CD14-positive monocyte (primary cell): ENCODE data around the gene UBE2E2. TPM values are rescaled to one million over a fixed set of nuclear protein-coding genes. Genes with fewer than 3 reads are reported as not detected.
A peak's percentile ranks its signal among the peaks of the same experiment; 100 is the strongest.

Experiments used
- DNase-seq, 3 donors: peaks; one replicate each; pipeline ENCODE4 v3.0.0-alpha.2; 2011 to 2022
- H2AFZ ChIP-seq: 2 replicates; pipeline ENCODE4 v1.6.0; 2012; ENCODE audit warnings: mild to moderate bottlenecking, low read depth, low read length, inconsistent platforms; ENCODE audit not compliant: insufficient read depth, poor library complexity, severe bottlenecking
- H3K27ac ChIP-seq, 2 donors: 1 replicate in 1 of 2; 2 replicates in 1 of 2; pipeline ENCODE4 v1.5.1; 2012 to 2013; ENCODE audit warnings: low read length in 2 of 2, control low read depth in 1 of 2, inconsistent platforms in 1 of 2, low read depth in 1 of 2, mild to moderate bottlenecking in 1 of 2
- H3K27me3 ChIP-seq, 2 donors: one replicate each; pipeline versions ENCODE4 v1.6.0 to v1.6.1; 2011 to 2013; ENCODE audit warnings: low read length in 2 of 2; ENCODE audit not compliant: control insufficient read depth in 2 of 2, insufficient read depth in 2 of 2
- H3K36me3 ChIP-seq, 2 donors: replicated peaks in 1 of 2; 1 replicate in 1 of 2; 2 replicates in 1 of 2; pipeline versions ENCODE4 v1.5.1 to v1.6.1; 2012 to 2013; ENCODE audit warnings: low read length in 2 of 2, control low read depth in 1 of 2, inconsistent platforms in 1 of 2, mild to moderate bottlenecking in 1 of 2; ENCODE audit not compliant: insufficient read depth in 2 of 2, control insufficient read depth in 1 of 2
- H3K4me1 ChIP-seq, 2 donors: 1 replicate in 1 of 2; 2 replicates in 1 of 2; pipeline versions ENCODE4 v1.5.1 to v1.6.1; 2012 to 2013; ENCODE audit warnings: low read length in 2 of 2, control low read depth in 1 of 2, inconsistent platforms in 1 of 2, mild to moderate bottlenecking in 1 of 2, moderate library complexity in 1 of 2; ENCODE audit not compliant: insufficient read depth in 2 of 2, control insufficient read depth in 1 of 2
- H3K4me2 ChIP-seq: replicated peaks from 2 replicates; pipeline ENCODE3; 2012; ENCODE audit warnings: low read length, moderate library complexity, mild to moderate bottlenecking; ENCODE audit not compliant: poor library complexity, severe bottlenecking; ENCODE audit errors: extremely low read depth
- H3K4me3 ChIP-seq, 3 experiments: fragments of 200-600 bp in 1 of 3; sonication (generic) in 1 of 3; replicated peaks in 1 of 3; 1 replicate in 2 of 3; 2 replicates in 1 of 3; pipeline ENCODE4 v1.5.1; 2011 to 2013; ENCODE audit warnings: low read length in 3 of 3, mild to moderate bottlenecking in 3 of 3, control low read depth in 2 of 3, low read depth in 2 of 3, inconsistent platforms in 1 of 3, moderate library complexity in 1 of 3
- H3K79me2 ChIP-seq: 2 replicates; pipeline ENCODE4 v1.6.0; 2012; ENCODE audit warnings: mild to moderate bottlenecking, control low read depth, inconsistent platforms, low read length, moderate library complexity; ENCODE audit not compliant: insufficient read depth
- H3K9ac ChIP-seq: 2 replicates; pipeline ENCODE4 v1.6.0; 2017; ENCODE audit warnings: low read length, mild to moderate bottlenecking; ENCODE audit not compliant: insufficient read depth, poor library complexity, severe bottlenecking
- H3K9me3 ChIP-seq, 2 donors: replicated peaks in 1 of 2; 1 replicate in 1 of 2; 2 replicates in 1 of 2; pipeline versions ENCODE4 v1.5.1 to v1.6.1; 2012 to 2013; ENCODE audit warnings: low read length in 2 of 2, control low read depth in 1 of 2; ENCODE audit not compliant: control insufficient read depth in 1 of 2, insufficient read depth in 1 of 2
- H4K20me1 ChIP-seq: 2 replicates; pipeline ENCODE4 v1.6.0; 2012; ENCODE audit warnings: mild to moderate bottlenecking, low read length, control low read depth, moderate library complexity; ENCODE audit not compliant: insufficient read depth
- H3K27ac Mint-ChIP-seq, 7 donors: one replicate each; pipeline ENCODE4 v1.8.0; 2020; ENCODE audit warnings: mild to moderate bottlenecking in 7 of 7, mixed read lengths in 7 of 7, moderate library complexity in 6 of 7, inconsistent platforms in 2 of 7
- H3K27me3 Mint-ChIP-seq, 3 donors: one replicate each; pipeline ENCODE4 v1.8.0; 2021 to 2022; ENCODE audit warnings: low read depth in 3 of 3, mild to moderate bottlenecking in 3 of 3, mixed read lengths in 3 of 3, moderate library complexity in 3 of 3, inconsistent platforms in 1 of 3
- H3K36me3 Mint-ChIP-seq, 2 donors: one replicate each; pipeline ENCODE4 v1.8.0; 2020; ENCODE audit warnings: mixed read lengths in 2 of 2, inconsistent platforms in 1 of 2, mild to moderate bottlenecking in 1 of 2
- H3K4me1 Mint-ChIP-seq: one replicate; pipeline ENCODE4 v1.8.0; 2020; ENCODE audit warnings: mild to moderate bottlenecking, mixed read lengths
- H3K4me3 Mint-ChIP-seq, 2 donors: one replicate each; pipeline ENCODE4 v1.8.0; 2020; ENCODE audit warnings: mild to moderate bottlenecking in 2 of 2, mixed read lengths in 2 of 2, moderate library complexity in 1 of 2
- H3K9me3 Mint-ChIP-seq, 7 donors: one replicate each; pipeline ENCODE4 v1.8.0; 2020 to 2022; ENCODE audit warnings: mixed read lengths in 7 of 7, mild to moderate bottlenecking in 6 of 7, moderate library complexity in 6 of 7, inconsistent platforms in 2 of 7
- WGBS: methylation state at CpG from one replicate; pipeline ENCODE4 v1.1.5; 2013; ENCODE audit warnings: missing lambda C conversion rate; ENCODE audit not compliant: insufficient coverage; 5-methylcytosine and 5-hydroxymethylcytosine counted together
- intact Hi-C, 2 donors: fragments of 100-400 bp; cut with micrococcal nuclease; formaldehyde crosslinking; loops; one replicate each; pipeline versions ENCODE4 v1.15.0 to v1.15.1; 2023
- polyA plus RNA-seq, 3 donors: library from polyadenylated mRNA; depleted of rRNA in 1 of 3; unstranded in 2 of 3; stranded (reverse) in 1 of 3; fragments of 300-500 nt in 2 of 3; fragments of >200 nt in 1 of 3; fragmentation: Illumina TruSeq in 2 of 3; gene quantifications; 1 replicate in 2 of 3; 2 replicates in 1 of 3; pipeline ENCODE4 v1.2.3, GENCODE V29; 2012 to 2021
- TF ChIP-seq, protein P1 (sequence below): fragments of 200-600 bp; IDR thresholded peaks from one replicate; pipeline ENCODE4 v1.8.0; 2022; ENCODE audit warnings: antibody characterized with exemption, mild to moderate bottlenecking

The UBE2E2 gene
- polyA plus RNA-seq, 3 donors: 25.8 to 78.0 (median 66.3) TPM

DNA sequence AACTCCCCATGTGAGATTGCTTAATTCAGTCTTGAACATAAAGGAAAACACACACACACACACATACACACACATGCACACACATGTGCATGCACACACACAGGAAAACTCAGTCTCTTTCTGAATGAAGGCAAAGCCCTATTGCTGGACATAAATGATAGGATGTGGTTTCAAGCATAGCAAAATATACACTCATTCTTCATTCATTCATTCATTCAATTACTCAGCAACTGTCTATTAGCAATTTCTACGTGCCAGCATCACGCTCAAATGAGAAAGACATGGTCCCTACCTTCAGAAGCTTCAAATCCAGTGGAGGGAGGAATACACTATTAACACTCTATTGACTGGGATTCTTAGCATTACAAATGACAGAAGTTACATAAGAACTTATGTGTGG lies 41.8 kb upstream of the UBE2E2 start:
- WGBS: 100% methylated on average over 1 of the region's 2 CpGs
- H3K4me2 ChIP-seq: no peak overlapping the region
- H3K27me3 ChIP-seq: no peaks in the 10 kb centered on the region
- no peak overlapping the region for H3K4me3 Mint-ChIP-seq
- H3K9ac ChIP-seq: no peak overlapping the region
- H3K36me3 Mint-ChIP-seq: no peaks in the 10 kb centered on the region
- TF ChIP-seq, protein P1, sequence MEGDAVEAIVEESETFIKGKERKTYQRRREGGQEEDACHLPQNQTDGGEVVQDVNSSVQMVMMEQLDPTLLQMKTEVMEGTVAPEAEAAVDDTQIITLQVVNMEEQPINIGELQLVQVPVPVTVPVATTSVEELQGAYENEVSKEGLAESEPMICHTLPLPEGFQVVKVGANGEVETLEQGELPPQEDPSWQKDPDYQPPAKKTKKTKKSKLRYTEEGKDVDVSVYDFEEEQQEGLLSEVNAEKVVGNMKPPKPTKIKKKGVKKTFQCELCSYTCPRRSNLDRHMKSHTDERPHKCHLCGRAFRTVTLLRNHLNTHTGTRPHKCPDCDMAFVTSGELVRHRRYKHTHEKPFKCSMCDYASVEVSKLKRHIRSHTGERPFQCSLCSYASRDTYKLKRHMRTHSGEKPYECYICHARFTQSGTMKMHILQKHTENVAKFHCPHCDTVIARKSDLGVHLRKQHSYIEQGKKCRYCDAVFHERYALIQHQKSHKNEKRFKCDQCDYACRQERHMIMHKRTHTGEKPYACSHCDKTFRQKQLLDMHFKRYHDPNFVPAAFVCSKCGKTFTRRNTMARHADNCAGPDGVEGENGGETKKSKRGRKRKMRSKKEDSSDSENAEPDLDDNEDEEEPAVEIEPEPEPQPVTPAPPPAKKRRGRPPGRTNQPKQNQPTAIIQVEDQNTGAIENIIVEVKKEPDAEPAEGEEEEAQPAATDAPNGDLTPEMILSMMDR: no peak
- no peak for DNase-seq
- H2AFZ ChIP-seq: no peak overlapping the region
- intact Hi-C loops: no loop called here
- H4K20me1 ChIP-seq: no peaks in the 10 kb centered on the region
- no peaks in the 10 kb centered on the region for H3K27me3 Mint-ChIP-seq
- H3K27ac Mint-ChIP-seq: no peak overlapping the region
- no peaks in the 10 kb centered on the region for H3K36me3 ChIP-seq
- H3K9me3 ChIP-seq: no peaks in the 10 kb centered on the region
- peaks cover 2% of the 10 kb centered on the region for H3K4me1 Mint-ChIP-seq
- H3K4me3 ChIP-seq: no peak overlapping the region
- no peak overlapping the region for H3K27ac ChIP-seq
- no peaks in the 10 kb centered on the region for H3K9me3 Mint-ChIP-seq
- no peaks in the 10 kb centered on the region for H3K79me2 ChIP-seq
- no peaks in the 10 kb centered on the region for H3K4me1 ChIP-seq

DNA sequence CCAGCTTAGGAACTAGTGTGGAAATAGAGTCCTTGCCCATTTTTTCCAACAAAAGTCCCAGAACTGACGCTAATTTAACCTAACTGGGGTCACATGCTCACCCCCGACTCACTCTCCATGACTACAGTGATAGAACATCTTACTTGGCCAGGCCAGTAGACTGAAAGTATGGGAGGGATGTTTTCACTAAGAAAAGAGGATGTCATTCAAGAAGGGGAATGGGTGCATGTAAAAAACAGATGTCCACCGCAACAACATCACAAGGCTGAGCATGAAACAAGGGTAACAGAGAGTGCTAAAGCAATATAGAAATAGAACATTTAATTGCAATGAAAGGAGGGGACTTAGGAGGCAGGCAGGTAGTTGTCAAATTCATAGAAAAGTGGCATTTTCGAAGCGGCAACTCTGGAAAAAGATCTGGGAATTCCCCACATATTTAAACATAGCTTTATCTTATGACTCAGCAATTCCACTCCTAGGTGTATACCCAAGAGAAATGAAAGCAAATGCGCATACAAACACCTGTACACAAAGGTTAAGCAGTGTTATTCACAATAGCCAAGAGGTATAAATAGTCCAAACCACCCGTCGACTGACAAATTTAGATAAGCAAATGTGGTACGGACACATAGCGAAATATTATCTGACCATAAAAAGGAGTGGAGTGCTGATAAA lies 41.1 kb upstream of the UBE2E2 start:
- Histone ChIP-seq H4K20me1 (no peaks in the 10 kb centered on the region), H3K4me2 (no peak overlapping the region), H3K79me2 (no peaks in the 10 kb centered on the region), H3K4me1 (no peaks in the 10 kb centered on the region), H2AFZ (no peak overlapping the region), H3K9me3 (no peaks in the 10 kb centered on the region), H3K4me3 (no peak overlapping the region), H3K27me3 (no peaks in the 10 kb centered on the region), H3K36me3 (no peaks in the 10 kb centered on the region), H3K9ac (no peak overlapping the region), H3K27ac (no peak overlapping the region)
- Mint-ChIP-seq H3K27ac (no peak overlapping the region), H3K9me3 (no peaks in the 10 kb centered on the region), H3K4me3 (no peak overlapping the region), H3K4me1 (no peaks in the 10 kb centered on the region), H3K36me3 (no peaks in the 10 kb centered on the region), H3K27me3 (no peaks in the 10 kb centered on the region)
- intact Hi-C loops: no loop called here
- DNase-seq: peak in 1 of 3 donors; percentile 50
- TF ChIP-seq, protein P1: no peak
- WGBS: 90% methylated on average over 1 of the region's 10 CpGs
